ENCODE measurements around the gene SLC17A2.

The SLC17A2 gene

GRCh38 chr6:25939593-25939992 is 9.1 kb upstream of the SLC17A2 start:
- Histone ChIP-seq H3K9me2 (replicated peaks; ENCODE audit: insufficient read depth, low read length) (no peaks in the 10 kb centered on the region), H3K4me3 (ENCODE audit: low read length) (no peak overlapping the region), H3K27ac (ENCODE audit: low read length) (no peak overlapping the region), H3K9me3 (replicated peaks; ENCODE audit: insufficient read depth, low read length) (no peaks in the 10 kb centered on the region), H4K20me1 (ENCODE audit: insufficient read depth, low read length) (no peaks in the 10 kb centered on the region), H3K4me1 (ENCODE audit: low read length) (peaks cover 20% of the 10 kb centered on the region), H2AFZ (ENCODE audit: low read length) (no peak overlapping the region), H3K36me3 (replicated peaks; ENCODE audit: insufficient read depth, low read length) (no peaks in the 10 kb centered on the region), H3K79me2 (ENCODE audit: low read length) (no peaks in the 10 kb centered on the region), H3K9ac (ENCODE audit: low read length) (no peak overlapping the region), H3K4me2 (ENCODE audit: low read depth, low read length) (no peak overlapping the region), H3K27me3 (replicated peaks; ENCODE audit: insufficient read depth, low read length) (no peaks in the 10 kb centered on the region), H3F3A (ENCODE audit: insufficient read depth, low read length) (peaks cover 4% of the 10 kb centered on the region; the same call in 1 of the 2 replicates)
- no peak for TF ChIP-seq EZH2 (optimal IDR thresholded peaks at IDR 0.05; ENCODE audit: low read depth, low read length)
- TF ChIP-seq CTCF (IDR thresholded peaks at IDR 0.05; ENCODE audit: low read length), result no peak
- TF ChIP-seq EZH2phosphoT487 (IDR thresholded peaks at IDR 0.05; ENCODE audit: low read length), result no peak
- no peak for DNase-seq

GRCh38 chr6:25935953-25936352 is 5.5 kb upstream of the SLC17A2 start:
- H4K20me1 ChIP-seq (ENCODE audit: insufficient read depth, low read length), result no peaks in the 10 kb centered on the region
- no peak overlapping the region for H3K4me2 ChIP-seq (ENCODE audit: low read depth, low read length)
- peaks cover 4% of the 10 kb centered on the region; the same call in 1 of the 2 replicates for H3F3A ChIP-seq (ENCODE audit: insufficient read depth, low read length)
- no peaks in the 10 kb centered on the region for H3K9me2 ChIP-seq (replicated peaks; ENCODE audit: insufficient read depth, low read length)
- no peak overlapping the region for H3K27ac ChIP-seq (ENCODE audit: low read length)
- H3K27me3 ChIP-seq (replicated peaks; ENCODE audit: insufficient read depth, low read length), result no peaks in the 10 kb centered on the region
- no peak overlapping the region for H3K9ac ChIP-seq (ENCODE audit: low read length)
- no peak for DNase-seq
- no peaks in the 10 kb centered on the region for H3K79me2 ChIP-seq (ENCODE audit: low read length)
- peaks cover 12% of the 10 kb centered on the region for H3K4me1 ChIP-seq (ENCODE audit: low read length)
- no peak for TF ChIP-seq EZH2 (optimal IDR thresholded peaks at IDR 0.05; ENCODE audit: low read depth, low read length)
- no peak for TF ChIP-seq EZH2phosphoT487 (IDR thresholded peaks at IDR 0.05; ENCODE audit: low read length)
- no peak for TF ChIP-seq CTCF (IDR thresholded peaks at IDR 0.05; ENCODE audit: low read length)
- H3K9me3 ChIP-seq (replicated peaks; ENCODE audit: insufficient read depth, low read length), result no peaks in the 10 kb centered on the region
- H3K36me3 ChIP-seq (replicated peaks; ENCODE audit: insufficient read depth, low read length), result no peaks in the 10 kb centered on the region
- H2AFZ ChIP-seq (ENCODE audit: low read length), result no peak overlapping the region
- no peak overlapping the region for H3K4me3 ChIP-seq (ENCODE audit: low read length)

- Histone ChIP-seq H3K4me2 (ENCODE audit: low read depth, low read length) (no peak overlapping the region), H3K9me3 (replicated peaks; ENCODE audit: insufficient read depth, low read length) (no peaks in the 10 kb centered on the region), H3K36me3 (replicated peaks; ENCODE audit: insufficient read depth, low read length) (no peaks in the 10 kb centered on the region), H3K27ac (ENCODE audit: low read length) (no peak overlapping the region), H3K4me3 (ENCODE audit: low read length) (no peak overlapping the region), H2AFZ (ENCODE audit: low read length) (no peak overlapping the region), H3K9ac (ENCODE audit: low read length) (no peak overlapping the region), H3K79me2 (ENCODE audit: low read length) (no peaks in the 10 kb centered on the region), H3K27me3 (replicated peaks; ENCODE audit: insufficient read depth, low read length) (no peaks in the 10 kb centered on the region), H3F3A (ENCODE audit: insufficient read depth, low read length) (no peaks in the 10 kb centered on the region), H4K20me1 (ENCODE audit: insufficient read depth, low read length) (no peaks in the 10 kb centered on the region), H3K4me1 (ENCODE audit: low read length) (peaks cover 4% of the 10 kb centered on the region), H3K9me2 (replicated peaks; ENCODE audit: insufficient read depth, low read length) (no peaks in the 10 kb centered on the region)
- DNase-seq, result no peak
- no peak for TF ChIP-seq CTCF (IDR thresholded peaks at IDR 0.05; ENCODE audit: low read length)
- no peak for TF ChIP-seq EZH2 (optimal IDR thresholded peaks at IDR 0.05; ENCODE audit: low read depth, low read length)
- no peak for TF ChIP-seq EZH2phosphoT487 (IDR thresholded peaks at IDR 0.05; ENCODE audit: low read length)
Measured at GRCh38 chr6:25934735-25935313, 4.3 kb upstream of the SLC17A2 start.
